GM18861 (cell line): Measurements from ENCODE around the gene KRTAP26-1.

Experiments
- ATAC-seq: cut with Tn5 transposase; IDR thresholded peaks from one replicate; pipeline ENCODE4 v1.9.1; 2021; ENCODE audit not compliant: unreplicated experiment

The KRTAP26-1 gene, protein sequence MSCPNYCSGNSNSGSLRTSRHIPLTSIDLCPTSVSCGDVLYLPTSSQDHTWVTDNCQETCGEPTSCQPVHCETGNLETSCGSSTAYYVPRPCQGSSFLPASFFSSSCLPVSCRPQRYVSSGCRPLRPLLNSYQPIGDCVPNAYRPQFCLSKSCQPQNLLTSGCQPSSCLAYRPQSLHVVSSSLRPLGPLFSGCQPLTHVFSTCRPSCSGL

DNA sequence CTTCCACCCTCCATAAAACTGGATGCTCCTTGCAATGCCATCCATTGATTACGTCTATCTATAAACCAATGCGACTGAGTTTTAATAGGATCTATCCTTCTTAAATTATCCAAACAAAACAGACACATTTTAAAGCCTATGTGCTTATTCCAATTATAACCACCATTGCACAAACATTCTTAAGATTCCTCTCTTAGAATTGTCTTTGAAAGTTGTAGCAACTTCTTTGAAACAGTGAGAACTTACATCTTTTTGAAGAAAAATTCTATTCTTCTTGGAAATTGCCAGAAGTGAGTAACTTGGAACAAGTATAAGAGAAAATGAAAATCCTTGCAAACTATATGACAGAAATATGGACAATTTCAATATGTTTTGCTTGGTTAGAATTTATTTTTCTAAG lies at the start of gene KRTAP26-1:
KRTAP26-1 (minus strand) TSS at position 101 of the 400 bp plus-strand sequence. CDS start 280 bp downstream, outside the sequence.
- ATAC-seq, result no peak

DNA sequence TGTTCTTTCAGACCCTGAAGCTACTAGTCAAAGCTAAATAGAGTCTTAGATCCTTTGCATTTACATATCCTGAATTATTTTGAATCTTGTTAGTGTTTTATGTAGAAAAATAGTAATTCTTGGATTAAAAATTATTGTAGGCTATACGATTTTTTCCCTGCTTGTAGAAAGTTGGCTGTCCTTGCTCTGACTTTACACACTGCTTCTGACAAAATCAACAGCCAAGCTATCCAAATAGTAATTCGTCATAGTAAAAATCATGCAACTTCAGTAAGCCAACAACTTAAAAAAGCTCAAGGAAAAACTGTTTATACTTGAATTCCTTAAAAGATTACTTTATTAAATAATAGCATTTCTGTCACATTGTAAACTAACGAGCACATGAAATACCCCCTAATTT lies 35.8 kb upstream of the KRTAP26-1 start:
- ATAC-seq, result no peak

DNA sequence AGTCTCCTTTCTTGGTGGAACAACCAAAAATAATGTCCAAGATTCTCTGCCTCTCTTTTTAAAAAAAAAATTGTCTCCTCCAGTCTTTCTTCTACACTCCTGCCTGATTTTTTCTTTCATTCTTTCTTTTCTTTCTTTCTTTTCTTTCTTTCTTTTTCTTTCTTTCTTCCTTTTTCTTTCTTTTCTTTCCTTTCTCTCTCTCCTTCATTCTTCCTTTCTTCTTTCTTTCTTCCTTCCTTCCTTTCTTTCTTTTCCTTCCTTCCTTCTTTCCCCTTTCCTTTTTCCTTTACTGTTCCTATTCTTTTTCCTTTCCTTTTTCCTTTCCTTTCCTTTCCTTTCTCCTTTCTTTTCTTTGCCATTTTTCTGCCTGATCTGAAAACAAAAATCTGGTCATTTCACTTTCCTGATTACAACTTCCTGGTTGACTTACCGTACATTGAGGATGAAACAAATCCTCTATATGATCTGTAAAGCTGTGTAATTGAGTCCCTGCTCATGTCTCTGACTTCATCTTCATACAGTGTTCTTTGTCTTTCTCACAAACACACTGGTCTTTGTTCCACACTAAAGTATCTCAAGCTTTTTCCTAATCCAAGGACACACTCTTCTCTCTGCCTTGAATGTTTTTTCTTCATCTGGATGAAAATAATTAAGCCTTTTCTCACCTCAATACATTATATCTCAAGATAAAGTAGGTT lies 34.3 kb upstream of the KRTAP26-1 start:
- ATAC-seq, result no peak

DNA sequence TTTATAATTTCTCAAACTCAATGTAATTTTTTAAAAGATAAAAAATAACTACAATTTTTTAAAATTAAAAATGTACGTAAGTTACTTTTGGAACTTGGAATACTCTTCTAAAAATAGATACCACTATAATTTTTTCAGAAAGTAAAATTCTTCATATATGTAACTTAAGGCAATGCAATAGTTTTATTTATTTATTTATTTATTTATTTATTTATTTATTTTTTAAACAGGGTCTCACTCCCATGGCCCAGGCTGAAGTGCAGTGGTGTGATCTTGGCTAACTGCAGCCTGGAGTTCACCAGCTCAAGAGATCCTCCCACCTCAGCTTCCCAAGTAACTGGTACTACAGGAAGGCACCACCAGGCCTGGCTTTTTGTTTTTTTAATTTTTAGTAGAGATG lies 31.4 kb upstream of the KRTAP26-1 start:
- no peak for ATAC-seq

DNA sequence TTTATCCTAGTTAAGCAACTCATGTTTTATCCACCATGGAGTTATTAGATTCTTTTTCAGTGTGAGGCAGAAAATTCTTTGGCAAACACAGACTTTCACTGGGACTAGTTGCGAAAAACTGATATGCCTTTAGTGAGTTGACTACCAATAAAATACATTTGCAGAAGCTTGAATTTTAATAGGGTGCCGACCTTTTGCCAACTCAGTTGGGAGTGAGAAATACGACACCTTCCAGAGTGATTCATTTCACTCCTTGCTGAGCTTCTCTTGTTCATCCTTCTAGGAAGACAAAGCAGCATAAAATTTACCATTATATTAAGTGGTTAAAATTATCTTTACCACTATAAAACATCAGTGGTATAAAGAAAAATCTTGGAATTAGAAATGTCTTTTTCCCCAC lies 29.5 kb upstream of the KRTAP26-1 start:
- no peak for ATAC-seq

DNA sequence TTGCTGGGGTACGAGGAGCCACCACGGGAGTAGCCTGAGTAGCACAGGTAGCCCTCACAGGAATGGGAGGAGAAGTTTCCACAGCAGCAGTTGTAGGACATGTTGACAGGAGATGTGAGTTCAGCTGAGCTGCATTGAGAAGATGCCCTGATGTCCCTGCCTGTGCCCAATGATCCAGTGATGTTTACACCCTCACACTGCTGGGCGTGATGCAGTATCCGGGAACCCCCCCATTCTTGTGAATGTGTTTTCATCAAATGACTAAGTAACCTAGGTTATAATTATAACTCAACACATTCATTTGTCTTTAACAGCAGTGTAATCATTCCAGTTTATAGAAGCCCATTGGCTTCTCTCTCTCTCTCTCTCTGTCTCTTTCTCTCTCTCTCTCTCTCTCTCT lies 28.4 kb upstream of the KRTAP26-1 start, which contains the start of gene KRTAP23-1:
KRTAP23-1 (minus strand) TSS at position 101 of the 400 bp plus-strand sequence; CDS start at position 101, 0 bp downstream.
- ATAC-seq, result no peak

DNA sequence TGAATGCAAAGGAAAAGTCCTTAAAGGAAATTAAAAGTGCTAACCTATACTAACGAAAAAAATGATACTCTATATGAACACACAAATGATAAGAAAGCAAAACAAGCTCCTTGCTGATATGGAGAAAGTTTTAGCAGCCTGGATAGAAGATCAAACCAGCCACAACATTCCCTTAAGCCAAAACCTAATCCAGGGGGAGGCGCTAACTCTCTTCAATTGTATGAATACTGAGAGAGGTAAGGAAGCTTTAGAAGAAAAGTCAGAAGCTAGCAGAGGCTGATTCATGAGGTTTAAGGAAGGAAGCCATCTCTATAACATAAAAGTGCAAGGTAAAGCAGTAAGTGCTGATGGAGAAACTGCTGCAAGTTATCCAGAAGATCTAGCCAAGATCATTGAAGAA lies 24.9 kb upstream of the KRTAP26-1 start:
- ATAC-seq, result no peak

DNA sequence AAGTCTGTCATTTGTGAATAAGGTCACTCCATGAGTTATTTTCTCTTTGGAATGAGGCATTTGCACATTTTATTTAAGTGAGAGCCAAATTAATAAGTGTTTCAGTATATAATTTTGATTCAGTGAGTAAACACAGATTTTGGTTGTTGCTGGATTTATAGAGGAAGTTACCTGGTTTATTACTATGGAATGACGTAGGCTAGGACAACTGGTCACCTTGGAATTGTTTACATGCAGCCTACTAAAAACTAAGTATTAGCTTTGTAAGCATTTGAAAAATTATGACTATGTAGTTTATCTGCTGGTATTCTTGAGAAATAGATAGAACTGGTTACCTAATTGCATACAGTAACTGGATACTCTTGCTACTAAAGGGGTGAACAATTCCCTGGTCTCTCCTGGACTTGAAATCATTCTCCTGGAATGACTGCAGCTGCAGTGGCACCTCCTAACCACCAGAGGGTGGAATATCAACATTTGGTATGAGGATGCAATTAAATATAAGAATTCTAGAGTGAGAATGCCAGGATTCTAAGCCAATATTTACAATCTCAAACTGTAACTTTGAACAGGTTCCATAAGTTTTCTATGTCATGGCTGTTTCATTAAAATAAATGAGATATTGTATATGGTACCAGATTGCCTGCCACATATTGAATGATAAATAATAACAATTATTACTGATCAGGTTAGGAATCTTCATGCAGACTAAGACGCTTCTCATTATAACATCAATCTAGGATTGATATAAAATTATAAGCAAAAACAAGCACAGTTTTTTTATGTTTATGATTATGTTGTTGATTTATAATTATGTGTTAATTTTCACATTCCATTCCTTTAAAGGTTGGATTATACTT lies 20.8 kb upstream of the KRTAP26-1 start:
- no peak for ATAC-seq

DNA sequence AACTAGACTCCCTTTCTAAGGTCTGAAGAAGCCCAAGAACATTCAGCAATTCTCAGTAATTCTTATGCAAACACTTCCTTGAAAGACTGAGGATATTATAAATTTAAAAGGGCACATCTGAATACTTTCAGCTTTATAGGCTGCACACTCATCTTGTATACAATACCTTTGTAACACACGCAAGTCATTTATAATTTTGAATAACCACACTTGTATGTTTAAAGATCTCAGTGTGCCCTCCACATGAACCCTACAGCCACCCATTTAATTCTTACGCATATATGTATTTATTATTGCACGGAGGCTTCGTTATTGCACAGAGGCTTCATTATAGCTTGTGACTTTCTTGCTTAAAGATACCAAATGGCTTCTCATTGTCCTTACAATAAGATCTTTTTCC lies 18.6 kb upstream of the KRTAP26-1 start:
- no peak for ATAC-seq

DNA sequence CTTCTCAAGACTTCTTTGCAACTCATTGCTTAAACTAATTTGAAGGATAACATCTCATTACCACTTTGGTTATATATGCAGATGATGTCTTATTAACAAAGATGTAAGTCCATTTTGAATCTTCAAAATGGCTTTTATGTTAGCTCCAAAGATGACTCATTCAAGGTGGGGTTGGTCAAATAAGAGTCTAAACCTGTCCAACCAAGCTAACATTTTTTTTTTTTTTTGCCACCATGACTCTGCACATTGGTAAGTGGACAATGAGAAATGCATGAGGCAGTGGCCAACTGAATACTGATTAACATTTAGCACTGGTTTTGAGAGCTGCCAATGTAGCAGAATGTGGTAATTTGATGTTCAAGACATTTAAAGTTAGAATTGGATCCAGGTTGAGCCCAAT lies 17.7 kb upstream of the KRTAP26-1 start:
- no peak for ATAC-seq

DNA sequence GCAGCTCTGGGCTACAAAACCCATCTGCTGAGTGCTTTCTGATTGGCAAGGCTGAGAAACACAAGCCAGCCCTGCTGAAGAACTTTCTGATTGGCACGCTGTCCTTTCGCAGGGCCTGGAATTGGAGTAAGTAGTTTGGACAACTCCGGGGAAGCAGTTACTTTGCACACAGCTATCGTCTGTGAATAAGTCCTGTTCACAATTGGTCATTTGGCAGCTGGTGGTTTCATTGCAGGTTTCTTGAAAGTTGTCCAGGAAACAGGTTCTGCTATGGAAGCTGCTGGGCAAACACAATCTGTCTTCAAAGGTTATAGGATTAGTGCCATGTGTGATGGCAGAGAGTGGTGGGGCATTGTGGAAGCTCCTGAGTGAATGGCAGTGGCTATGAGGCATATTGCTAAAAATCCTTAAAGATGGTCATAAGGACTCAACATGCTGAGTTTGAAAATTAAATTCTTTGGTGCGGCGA lies 17.2 kb upstream of the KRTAP26-1 start, which contains the start of gene KRTAP27-1:
KRTAP27-1 (minus strand) TSS at position 419 of the 469 bp plus-strand sequence; CDS start at position 393, 26 bp downstream.
- no peak for ATAC-seq

DNA sequence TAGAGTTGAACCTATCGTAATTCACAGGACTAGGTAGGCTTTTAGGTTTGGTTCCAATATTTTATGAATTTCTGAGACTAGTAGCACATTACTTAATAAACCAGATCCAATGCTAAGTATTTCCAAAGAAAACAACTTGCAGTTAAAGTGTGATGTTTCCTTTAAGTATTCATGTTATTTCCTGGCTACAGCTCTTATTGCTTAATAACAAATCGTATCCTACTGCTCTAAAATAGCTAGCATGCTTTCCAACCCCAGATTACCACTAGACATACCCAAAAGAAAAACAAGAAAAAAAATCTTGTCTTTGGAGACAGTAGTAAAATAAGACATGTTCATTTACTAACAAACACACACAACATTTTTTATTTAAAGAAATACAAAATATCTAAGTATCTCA lies 16.5 kb upstream of the KRTAP26-1 start:
- ATAC-seq, result no peak

DNA sequence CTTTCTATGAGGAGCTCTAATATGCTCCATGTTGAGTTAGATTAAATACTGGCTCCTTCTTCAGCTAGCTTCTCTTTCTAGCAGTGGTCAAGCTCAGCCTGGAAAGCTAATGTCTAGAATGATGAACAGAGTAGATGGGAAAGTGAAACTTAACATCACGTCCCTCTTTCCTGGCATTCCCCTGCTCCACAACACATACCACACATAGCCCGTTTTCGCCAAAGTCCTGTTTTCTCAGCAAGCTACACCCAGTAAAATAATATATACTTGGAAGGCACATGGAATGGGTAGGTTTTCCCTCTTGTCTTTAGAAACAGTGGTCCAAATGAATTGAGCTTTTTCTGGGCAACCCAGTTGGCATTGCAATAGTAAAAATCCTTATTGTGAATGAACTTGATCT lies 13.6 kb upstream of the KRTAP26-1 start:
- ATAC-seq, result no peak

DNA sequence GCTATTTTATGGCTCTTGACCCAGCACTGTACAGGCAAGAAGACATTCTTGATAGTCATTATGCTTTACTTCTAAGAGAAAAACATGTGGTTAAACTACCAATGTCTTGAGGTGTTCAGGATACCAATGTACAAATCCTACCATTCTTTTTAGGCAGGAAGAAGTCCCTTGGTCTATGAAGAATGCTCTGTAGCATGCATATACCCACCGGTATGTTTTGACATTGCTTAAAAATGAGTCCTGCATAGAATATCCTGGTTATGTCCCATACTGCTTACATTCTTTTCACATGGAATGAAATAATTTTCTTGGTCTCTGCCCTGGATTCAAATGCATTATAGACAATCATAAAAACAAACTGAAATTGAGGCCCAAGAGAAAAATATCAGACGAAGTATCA lies 12.6 kb upstream of the KRTAP26-1 start:
- ATAC-seq, result no peak

DNA sequence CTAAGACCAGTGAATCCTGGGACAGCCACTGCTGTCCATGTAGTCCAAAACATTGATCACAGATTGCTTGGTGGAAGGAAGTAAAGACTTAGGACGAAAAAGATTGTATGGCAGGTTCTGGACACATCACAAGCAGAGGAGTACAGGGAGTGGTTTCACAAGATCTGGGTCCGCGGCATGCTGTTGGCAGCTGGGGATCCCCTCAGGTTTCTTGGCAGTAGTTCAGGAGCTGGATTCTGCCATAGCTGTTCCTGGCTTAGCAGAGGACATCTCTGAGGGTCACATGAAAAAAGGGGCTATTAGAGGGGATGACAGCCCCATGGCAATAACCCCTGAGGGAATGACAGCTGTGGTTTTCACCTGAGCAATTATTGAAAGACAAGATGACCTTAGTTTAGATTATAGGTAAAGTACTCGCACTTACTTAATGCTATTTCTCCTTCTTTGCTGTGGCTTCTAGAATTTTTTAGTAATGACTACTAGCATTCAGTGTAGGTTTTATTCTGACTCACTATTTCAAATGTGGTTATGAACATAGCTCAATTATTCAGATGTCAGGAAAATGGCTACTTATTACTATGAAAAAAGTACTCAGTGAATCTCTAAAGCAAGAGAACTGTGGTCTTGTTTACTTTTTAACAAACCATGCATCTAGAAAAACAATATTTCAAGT lies 9.2 kb upstream of the KRTAP26-1 start:
- no peak for ATAC-seq

DNA sequence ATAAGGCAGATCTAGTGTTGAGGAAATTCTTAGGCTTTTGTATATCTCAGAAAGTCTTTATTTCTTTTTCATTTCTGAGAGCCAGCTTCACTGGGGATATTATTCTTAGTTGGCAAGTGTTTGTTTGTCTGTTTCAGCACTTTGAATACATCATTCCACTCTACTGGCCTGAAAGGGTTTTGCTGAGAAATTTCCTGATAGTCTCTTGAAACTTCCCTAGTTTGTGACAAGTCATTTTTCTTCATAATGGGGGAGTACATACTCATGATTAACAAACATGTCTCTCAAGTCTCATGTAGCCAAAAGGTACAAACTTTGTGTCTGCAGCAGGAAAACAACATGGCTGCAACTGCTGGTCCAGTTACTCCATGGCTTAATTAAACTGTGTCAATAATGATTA lies 6.3 kb upstream of the KRTAP26-1 start:
- no peak for ATAC-seq

DNA sequence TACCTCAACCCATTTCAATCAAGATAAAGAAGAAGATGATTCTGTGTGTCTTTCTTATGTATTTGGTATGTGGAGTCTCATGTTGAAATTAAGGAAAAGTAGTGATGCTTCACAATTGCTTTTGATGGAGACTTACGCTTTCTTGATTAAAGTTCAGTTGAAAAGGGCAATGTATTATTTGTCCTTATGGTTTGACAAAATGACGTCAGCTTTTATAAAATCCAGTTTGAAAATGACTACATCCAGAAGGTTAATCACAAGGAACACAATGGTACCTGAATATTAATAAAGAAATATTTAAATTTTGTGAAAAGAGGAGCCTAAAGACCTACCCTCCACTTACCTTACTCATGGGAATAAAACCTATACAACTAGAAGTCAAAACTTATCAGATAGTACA lies 4.4 kb downstream of the KRTAP26-1 start:
- no peak for ATAC-seq

DNA sequence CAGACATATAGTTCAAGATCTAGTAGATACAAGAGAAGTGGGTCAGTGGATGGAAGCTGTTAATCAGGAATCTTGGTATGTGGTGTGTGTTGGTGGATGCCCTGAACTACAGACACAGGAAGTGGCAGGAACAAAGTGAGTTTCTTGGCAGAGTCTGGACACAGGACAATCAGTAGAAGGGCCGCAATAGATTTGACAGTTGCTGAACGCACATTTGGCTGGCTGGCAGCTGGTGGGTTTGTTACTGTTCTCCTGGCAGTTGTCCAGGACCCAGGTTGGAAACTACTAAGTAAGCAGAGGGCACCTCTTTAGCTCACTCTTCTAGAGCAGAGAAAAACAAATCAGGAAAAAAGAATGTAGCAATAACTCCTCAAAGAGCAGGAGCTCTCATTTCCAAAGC lies 13.2 kb downstream of the KRTAP26-1 start:
- ATAC-seq, result no peak

DNA sequence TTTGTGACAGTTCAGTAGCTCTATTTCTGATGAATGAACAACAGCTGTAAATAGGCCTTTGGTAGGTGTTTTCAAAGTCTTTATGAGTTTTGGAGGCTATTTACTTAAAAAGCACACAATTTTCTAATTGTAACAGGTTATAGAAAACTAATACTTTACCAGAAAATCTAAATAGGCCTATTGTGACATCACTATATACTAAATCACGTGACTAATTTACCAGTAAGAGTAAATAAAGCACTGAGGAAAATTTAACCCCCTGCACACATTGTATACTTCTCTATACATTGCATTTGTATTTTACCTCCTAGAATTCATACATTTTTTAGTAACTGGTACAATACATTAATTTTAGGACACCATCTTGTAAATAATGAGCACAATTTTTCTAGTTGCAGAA lies 15.0 kb downstream of the KRTAP26-1 start:
- ATAC-seq, result no peak

DNA sequence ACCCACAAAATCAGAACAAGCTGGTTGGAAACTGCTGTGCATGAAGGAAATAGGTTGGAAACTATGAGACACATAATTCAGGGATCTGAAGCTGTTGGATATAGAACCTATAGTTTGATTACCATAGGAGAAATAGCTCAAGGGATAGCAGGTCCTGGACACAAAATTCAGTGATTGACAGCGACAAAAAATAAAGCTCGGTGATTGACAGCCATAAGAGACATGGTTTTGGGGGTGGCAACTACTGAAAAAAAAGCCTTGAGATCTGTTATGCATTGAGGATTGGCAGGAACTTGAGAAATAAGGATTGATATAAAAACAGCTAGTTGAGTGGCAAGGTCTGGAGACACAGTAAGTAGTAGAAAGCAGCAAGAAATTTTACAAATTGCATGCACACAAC lies 30.9 kb downstream of the KRTAP26-1 start, which contains the start of gene KRTAP25-1:
KRTAP25-1 (minus strand) TSS at position 300 of the 400 bp plus-strand sequence; CDS start at position 276, 24 bp downstream.
- ATAC-seq, result no peak

DNA sequence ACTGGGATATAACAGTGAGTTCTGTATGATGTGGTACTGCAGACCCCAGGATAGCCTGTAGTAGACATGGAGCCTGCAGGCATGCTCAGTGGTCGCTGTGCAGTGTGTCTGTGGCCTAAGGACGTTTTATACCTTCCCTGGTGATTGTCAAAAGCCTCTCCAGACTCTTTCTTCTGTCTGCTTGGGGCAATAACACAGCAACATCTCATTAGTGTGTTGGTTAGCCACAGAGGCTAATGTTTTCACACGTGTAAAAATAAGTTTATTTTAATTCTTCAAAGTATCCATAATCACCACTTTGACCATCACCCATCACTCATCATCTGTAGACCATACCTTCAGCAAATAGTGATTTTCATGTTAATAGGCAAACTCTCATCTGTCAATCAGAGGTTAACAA lies 37.3 kb downstream of the KRTAP26-1 start, which contains the start of gene KRTAP24-1:
KRTAP24-1 (minus strand) TSS at position 101 of the 400 bp plus-strand sequence; CDS start at position 83, 18 bp downstream.
- no peak for ATAC-seq
